Stimulated activated CD8-positive, alpha-beta memory T cell treated with anti-CD3 and anti-CD28 coated beads, Interleukin-12 subunit alpha, Interleukin-12 subunit beta, amount 100 ng/mL, for 24 hours (primary cell): ENCODE data around the gene HGFAC.

Experiments
- DNase-seq: peaks from one replicate; pipeline ENCODE4 v3.0.0-alpha.2; 2020; ENCODE audit errors: extremely low read depth

HGFAC gene

GRCh38 chr4:3441501-3442459 lies at the start of gene HGFAC:
TSS of gene HGFAC (plus strand) at chr4:3441968. CDS start at chr4:3442002, 34 bp downstream.
- DNase-seq, result no peak

- no peak for DNase-seq
Measured at GRCh38 chr4:3392321-3392720, 49.4 kb upstream of the HGFAC start.

- DNase-seq, result no peak
Measured at GRCh38 chr4:3393171-3393570, 48.6 kb upstream of the HGFAC start.

GRCh38 chr4:3396600-3396999 lies 45.2 kb upstream of the HGFAC start:
- no peak for DNase-seq

- DNase-seq, result no peak
Measured at GRCh38 chr4:3397128-3397527, 44.6 kb upstream of the HGFAC start.

GRCh38 chr4:3399277-3400194 lies 42.2 kb upstream of the HGFAC start:
- no peak for DNase-seq

GRCh38 chr4:3401436-3402171 lies 40.2 kb upstream of the HGFAC start:
- DNase-seq, result no peak

GRCh38 chr4:3402491-3403347 lies 39.0 kb upstream of the HGFAC start:
- DNase-seq, result no peak

- no peak for DNase-seq
Measured at GRCh38 chr4:3403348-3403906, 38.3 kb upstream of the HGFAC start.

GRCh38 chr4:3404546-3404945 lies 37.2 kb upstream of the HGFAC start:
- DNase-seq, result no peak

GRCh38 chr4:3405176-3405575 lies 36.6 kb upstream of the HGFAC start:
- no peak for DNase-seq

GRCh38 chr4:3406021-3406420 lies 35.7 kb upstream of the HGFAC start:
- no peak for DNase-seq

GRCh38 chr4:3406431-3406830 lies 35.3 kb upstream of the HGFAC start:
- no peak for DNase-seq

GRCh38 chr4:3407171-3407771 lies 34.5 kb upstream of the HGFAC start:
- no peak for DNase-seq

- no peak for DNase-seq
Measured at GRCh38 chr4:3407930-3408792, 33.6 kb upstream of the HGFAC start.

- DNase-seq, result no peak
Measured at GRCh38 chr4:3408793-3409330, 32.9 kb upstream of the HGFAC start.

GRCh38 chr4:3409571-3410091 lies 32.1 kb upstream of the HGFAC start:
- DNase-seq, result no peak

- DNase-seq, result no peak
Measured at GRCh38 chr4:3410401-3411135, 31.2 kb upstream of the HGFAC start.
